Colon (tissue), 2 donors: ENCODE results near the gene SHC3.

Source experiments
- FAIRE-seq: peaks from 2 replicates; lab custom pipeline; 2012; peaks lifted over from hg19 to GRCh38; lab: Jason Lieb, UNC
- donor health status: control.
- donor health status: control.

Gene SHC3

DNA sequence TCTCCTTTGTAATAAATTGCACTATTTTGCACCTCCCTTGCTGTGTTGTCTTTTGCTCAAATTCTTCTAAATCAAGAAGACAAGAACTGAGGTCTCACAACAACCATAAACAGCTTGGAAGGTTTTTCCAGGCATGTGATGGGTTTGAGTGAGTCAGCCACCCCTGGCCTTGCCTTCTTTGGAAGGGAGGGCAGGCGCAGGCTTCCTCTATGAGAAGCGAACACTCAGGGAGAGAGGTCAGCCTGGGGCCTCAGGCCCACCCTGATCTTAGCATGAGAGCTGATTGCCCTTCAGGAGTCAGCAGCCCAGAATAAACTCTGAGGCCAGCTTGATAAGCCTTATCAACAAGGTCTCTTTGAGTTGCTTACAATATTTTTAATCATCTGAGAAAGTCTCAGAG lies 155.7 kb downstream of the SHC3 start:
- no peak for FAIRE-seq

DNA sequence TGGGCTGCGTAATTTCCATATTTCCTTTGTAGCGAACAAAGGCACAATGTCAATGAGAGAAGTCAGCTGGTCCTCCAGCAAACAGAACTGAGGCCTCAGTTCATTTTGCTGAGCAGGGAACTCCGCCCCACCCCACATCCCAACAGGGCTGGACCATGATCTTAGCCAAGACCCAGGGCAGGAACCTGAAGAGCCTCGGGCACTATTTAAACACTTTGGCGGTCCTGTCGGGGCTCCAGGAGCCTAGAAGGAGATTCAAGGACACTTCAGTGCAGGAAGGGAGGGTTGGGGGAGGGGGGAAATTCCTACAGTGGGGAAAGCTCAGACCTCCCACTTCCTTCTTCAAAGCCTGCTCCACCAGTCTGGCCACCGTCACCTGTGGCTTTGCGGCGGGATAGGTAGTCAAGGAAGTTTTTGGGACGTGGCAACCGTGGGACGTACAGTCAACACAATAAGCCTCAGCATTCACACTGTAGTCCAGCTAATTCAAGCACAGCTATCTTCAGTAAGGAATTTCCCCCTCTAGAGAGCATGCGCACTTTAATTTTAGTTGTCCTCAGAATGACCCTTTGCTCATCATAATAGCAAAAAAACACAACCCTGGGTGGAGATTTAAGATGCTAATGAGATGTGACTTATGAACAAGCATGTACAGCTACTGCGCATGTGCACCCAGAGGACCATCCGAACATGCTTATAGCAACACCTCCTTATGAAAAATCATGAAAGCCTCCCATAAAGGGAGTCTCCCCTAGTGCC lies 156.4 kb downstream of the SHC3 start:
- FAIRE-seq, result no peak

DNA sequence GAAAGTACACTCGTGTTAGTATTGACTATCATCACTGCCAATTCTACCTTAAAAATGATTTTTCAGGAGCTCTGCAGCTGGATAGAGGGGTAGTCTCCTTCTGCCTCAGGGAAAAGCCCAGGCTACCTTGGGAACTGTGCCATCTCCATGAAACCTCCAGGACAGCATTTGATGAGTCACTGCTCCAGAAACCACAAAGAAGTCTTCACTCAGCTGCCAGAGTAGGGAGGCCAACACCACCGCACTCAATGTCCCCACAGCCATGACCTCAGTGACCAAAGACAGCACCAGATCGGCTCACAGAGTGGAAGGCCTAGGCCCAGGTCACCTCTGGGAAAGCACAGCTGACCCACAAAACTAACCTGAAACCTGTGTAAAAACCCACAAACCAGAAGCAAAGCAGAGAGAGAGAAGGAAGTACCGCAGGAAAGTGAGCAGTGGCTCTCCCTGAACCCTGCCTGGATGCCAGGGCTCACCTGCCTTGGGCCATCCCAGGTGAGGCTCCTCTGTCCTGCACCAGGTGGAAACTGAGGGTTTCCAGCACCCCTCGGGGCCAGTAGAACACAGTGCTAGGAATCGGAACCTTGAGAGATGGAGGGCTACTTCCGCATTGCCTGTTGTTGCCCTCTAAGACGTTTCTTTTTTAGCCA lies 157.3 kb downstream of the SHC3 start:
- no peak for FAIRE-seq

DNA sequence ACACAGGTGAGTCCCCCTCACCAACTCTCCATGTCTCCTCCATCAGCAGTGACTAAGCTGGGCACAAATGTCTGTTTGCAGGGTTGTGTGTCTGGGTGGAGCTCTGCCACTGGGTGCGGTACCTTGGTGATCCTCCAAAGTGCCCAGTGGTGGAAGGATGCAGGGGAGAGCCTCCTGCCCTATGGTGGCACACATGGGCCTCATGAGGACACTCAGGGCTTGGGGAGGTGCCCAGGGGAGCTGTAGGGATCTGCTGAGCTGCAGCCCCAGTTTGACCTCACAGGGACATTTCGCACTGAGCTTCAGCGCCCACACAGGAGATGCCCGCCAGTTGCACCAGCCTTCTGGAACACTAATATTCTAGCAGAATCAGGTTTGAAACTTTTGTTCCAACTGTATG lies 157.9 kb downstream of the SHC3 start:
- FAIRE-seq, result no peak

DNA sequence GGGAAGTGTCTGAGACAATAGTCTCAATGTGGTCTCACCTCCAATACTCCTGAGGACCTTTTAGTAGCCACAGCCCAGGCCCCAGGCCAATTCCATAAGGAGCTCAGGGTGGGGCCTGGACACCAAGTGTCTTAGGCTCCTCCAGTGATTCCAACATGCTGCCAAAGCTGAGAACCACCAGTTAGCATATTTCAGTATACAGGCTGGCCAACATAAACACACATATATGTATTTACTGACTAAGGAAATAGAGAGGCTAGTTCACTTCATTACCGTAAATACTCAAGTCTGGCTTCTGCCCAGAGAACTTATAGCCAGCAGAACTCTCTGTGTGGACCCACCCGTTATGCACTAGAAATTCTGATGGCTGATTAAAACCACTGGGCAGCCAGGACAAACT lies 163.3 kb downstream of the SHC3 start:
- no peak for FAIRE-seq

DNA sequence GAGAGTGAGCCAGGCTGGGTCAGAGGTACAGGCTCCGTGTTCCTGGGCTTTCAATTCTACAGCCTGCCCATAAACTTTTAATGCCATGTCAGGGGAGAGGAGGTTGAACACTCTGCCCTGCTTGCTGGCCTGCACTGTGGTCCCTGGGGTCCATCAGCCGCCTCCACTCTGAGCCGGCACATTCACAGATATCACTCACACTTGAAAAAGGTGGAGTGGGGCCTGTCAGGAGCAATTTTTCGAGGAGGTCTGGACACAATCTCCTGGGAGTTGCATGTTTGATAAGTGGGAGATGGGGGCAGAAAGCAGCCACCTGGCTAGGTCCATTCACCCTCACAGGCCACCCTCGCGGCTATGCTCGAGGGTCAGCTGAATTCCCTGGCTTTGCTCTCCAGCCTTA lies 164.5 kb downstream of the SHC3 start:
- no peak for FAIRE-seq

DNA sequence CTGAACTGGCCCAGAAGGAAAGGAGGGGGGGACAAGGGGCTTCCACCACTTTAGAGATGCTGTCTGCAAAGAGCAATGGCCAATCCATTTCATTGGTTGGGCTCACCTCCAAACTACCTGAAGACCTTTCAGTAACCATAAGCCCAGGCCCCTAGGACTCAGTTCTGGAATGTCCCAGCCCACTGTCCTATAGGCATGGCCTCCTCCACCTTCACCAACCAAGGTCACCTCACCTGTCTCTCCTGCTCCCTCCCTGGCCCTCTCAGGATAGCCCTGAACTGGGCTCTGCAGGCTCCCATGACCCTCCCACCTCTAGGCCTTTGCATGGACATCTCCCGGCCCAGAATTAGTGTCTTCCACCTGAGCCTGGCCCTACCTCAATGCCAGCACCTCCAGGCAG lies 165.0 kb downstream of the SHC3 start:
- FAIRE-seq, result no peak

DNA sequence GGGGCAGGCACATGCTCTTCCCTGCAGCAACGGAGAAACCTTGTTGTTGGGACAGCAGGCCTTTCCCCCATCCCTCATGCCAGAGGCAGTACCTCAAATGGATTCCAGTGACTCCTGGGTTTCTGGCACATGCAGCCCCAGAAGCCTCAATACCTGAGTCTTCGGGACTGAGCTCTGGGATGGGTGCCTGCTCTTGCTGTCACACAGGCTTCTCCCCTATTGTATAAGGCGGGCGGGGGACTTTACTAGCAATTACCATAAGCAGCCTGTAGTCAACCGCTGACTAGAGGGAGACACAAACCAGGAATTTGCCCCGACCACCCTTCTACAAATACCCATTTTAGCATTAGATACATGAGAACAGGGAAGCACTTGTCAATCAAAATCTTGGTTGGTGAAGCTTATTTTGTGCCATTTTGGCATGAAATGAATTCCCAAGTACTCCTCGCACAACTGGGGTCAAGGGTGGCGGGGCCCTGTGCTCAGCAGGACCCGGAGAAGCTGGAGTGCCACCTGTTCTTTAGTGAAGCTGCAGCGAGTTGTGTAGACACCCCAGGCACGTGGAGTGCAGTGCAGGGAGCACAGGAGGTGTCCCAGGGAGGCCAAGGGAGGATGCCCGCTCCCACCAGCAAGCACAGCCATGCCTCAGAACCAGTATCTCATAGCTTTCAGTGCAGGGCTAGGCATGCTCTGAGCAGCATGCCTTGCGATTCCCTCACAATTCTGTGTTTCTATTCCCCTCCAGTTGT lies 166.2 kb downstream of the SHC3 start:
- no peak for FAIRE-seq

DNA sequence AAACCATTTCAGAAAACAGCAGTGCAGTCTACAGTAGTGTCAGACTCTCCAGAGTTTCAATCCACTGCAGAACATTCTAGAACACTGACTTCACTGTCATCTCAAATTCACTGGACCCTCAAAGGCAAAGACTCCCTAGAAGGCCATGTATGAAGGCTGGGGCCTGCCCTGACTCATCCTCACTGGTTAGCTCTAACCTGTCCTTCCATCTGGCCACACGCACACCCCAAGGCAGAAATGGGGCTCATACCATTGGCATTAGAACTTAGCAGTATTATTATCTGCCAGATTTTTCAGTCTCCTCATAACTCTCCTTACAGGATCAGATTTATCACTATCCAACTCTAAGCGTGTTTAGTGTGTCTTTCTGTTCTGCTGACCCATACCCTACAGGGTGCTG lies 166.9 kb downstream of the SHC3 start:
- FAIRE-seq, result no peak

DNA sequence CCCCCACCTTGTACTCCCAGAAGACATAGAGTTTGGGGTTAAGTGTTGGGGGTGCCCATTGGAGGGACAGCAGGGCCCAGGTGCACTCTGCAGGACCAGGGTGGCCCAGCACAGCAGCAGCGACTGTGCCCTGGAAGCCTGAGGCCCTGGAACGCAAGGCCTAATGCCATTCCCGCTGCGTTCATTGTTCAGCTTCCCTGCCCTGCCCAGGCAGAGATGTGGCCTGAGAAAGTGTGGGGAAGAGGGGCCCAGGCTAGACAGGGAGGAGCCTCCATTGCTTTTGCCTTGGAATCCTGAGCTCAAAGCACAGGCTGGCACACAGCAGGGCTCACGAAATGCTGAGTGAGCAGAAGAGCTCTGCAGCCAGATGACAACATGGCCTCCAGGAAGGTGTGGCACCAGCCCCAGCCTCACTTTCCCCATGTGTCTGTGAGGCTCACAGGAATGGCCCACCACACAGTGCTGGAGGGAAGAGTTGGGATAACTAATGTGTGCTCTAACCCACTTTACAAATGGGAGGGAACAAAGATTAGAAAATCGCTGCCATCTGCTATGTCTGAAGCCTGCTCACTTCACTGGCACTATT lies 168.0 kb downstream of the SHC3 start:
- FAIRE-seq, result no peak

DNA sequence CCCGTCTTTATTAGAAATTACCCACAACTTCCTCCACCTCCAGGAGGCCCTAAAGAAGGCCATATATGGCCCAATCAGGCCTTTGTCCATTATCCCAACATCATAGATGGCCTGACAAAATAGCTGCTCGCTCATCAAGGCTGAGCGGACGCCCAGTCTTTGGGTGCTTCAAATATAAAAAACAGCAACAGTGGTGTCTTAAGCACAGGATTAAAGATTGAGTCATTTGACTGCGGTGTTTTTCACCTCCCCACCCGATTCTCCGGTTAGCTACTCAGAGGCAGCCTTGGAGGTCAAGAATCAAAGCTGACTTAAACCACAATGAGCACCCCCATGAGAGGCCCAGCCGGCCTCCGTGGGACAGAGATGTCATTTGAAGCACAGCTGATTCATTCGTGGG lies 168.6 kb downstream of the SHC3 start:
- FAIRE-seq, result no peak

DNA sequence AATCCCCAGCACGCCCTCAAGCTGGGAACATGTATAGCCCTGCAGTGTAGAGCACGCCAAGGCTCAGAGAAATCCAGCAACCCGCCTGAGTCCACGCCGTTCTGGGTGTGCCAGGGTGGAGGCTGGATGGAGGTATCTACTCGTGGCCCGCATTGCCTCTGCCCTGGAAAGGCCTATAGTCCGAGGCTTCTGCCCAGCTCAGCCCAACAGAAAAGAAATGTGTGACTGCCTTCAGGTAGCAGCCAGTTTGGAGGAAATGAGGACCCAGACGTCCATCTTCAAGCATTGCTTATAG lies 169.1 kb downstream of the SHC3 start:
- no peak for FAIRE-seq

DNA sequence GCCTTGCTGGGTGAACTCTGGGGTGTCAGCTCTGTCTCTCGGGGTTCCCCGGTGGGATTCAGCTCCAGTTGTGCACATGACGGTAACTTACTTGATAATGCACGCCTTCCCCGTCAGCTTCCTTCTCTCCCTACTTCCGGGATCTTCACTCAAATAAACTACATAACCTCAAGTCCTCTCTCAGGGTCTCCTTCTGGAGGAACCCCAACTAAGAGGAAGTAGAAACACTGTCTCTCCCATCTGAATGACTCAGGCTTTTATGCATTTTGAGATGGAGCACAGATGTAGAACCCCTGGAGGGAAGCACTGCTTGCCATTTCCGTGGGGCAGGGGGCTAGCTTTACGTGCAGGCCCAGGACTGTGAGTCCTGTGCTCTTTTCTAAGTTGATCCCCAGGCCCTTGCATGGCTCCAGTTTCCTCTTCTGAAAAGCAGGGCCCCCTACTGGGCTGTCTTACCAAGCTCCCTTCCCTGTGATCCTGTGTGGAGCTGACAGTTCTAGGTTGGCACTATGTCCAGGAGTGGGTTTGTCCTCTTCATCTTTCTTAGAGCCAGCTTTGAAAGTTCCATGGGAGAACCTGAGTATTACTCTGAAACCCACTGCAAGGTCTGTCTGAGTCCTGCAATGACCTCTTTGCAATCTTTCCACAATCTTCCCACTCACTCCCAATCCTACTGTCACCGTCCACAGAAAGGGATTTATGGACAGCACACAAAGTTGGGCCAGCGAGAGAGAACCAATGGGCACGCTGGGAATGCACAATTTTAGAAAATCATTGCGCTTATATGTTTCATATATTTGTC lies 169.7 kb downstream of the SHC3 start:
- FAIRE-seq, result no peak

DNA sequence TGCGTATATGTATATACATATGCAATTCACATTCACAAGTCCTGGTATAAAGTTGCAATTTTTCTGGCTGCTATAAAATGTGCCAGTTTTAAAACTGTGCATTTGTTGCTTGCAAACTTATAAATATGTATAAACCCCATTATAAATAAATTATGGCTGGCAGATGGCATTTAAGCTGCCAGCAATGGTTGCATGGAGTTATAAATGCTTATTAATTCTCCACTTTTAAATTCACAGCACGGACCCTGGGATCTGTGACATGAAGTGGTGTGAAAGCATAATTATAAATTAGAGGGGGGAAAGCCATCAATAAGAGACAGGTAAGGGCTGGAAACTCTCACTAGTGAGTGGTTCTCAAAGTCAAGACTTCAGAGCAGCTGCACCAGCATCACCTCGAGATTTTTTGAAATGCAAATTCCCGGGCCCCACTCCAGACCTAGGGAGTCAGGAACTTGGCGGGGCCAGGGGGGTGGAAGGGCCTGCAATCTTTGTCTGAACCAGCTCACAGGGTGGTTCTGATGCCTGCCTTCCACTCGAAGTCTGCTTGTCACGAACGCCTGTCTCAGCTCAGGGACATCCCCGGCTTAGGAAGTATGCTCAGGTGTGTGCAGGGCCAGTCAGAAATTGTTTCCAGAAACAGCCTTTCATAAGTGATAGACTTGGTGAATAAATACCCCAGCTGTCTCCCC lies 170.4 kb downstream of the SHC3 start:
- FAIRE-seq, result no peak

DNA sequence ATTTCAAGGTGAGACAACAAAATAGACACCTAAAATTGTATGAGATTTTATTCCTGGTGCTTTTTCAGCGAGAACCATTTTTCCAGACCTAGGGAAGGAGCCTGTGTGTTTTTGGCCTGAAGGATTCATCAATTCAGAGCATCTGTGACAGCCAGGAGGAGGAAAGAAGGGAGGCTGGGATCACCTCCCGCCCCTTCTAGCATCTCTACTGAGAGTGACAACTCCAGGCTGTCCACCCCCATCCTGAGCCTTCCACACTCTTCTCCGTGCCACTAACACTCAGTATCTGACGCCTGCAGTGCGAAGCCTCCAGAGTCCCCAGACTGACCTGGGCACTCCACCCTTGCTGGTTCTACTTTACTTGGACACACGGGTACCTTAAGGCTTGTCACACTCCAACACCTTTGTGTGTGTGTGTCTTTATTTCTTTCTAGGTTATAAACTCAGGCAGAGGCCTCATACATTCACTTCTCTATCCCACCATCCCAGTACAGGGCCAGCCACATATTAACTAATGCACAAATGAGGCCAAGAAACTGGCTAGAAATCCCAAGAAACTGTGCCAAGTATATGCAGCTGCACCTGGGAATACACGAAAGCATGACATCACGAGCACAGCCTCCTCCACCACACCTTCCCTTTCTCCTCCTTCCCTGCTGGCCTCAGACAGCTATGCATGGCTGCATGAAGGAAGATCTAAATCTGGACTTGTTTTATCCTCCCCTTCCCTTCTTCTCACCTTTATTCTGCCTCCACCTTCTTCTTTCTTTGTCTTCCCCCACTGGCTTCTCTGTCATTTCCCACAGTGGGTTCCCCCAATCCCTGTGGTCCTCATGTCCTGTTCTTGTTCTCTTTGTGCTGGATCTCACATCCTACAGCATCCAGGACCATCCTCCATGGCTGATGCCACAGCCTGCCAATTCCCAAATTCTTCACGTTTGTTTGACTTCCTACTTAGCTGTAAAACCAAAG lies 171.3 kb downstream of the SHC3 start:
- no peak for FAIRE-seq

DNA sequence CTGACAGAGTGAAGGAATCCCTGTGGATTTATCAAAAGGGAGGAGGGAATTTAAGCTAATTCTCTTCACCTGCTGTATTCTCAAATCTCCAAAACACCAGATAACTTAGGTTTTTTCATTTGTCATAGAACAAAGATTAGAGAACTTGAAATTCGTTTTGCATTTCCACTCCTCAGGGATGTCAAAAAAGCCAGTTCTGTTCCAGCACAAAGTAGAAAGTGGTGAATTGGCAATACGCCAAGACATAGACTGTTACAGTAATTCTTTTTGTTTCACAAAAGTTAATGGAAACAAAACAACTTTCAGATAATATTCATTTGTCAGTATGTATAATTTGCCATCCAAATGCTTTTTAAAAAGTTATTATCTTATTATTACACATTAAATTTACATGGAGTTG lies 172.4 kb downstream of the SHC3 start:
- FAIRE-seq, result no peak

DNA sequence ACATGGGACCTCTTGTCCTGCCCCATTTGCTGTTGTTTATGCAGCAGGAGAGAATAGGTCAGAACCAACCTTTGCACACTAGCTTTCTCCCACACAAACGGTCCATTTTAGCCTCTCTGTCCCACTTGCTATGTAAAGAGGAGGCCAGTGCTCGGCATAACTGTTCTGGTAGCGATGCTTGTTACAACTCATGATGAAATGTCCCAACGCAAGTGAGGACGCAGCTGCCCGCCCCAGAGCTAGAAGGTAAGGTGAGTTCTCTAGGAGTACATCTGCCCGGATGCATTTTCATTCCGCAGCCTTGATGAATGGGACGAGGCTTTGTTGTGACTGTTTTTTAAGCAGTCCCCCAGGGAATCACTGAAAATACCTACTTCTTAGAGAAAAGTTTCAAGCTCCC lies 173.3 kb downstream of the SHC3 start:
- FAIRE-seq, result no peak

DNA sequence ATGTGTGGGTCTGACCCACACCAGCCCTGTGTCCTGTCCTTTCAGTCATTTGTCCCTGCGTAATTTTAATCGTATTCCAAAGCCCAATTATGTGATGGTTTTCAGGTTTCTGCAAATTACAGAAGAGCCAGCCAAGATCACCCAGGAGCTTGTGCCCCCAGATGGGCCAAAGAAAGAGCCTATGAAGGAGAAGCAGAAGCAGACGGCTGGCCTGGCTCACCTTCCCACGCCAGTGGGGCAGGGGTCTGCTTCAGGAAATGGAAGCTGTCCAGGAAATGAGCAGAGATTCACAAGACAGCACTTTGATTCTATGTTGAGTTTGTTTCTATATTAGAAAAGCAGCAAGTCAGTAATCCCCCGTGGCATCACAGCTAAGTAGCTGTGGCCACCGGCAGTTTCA lies 175.6 kb downstream of the SHC3 start:
- no peak for FAIRE-seq

DNA sequence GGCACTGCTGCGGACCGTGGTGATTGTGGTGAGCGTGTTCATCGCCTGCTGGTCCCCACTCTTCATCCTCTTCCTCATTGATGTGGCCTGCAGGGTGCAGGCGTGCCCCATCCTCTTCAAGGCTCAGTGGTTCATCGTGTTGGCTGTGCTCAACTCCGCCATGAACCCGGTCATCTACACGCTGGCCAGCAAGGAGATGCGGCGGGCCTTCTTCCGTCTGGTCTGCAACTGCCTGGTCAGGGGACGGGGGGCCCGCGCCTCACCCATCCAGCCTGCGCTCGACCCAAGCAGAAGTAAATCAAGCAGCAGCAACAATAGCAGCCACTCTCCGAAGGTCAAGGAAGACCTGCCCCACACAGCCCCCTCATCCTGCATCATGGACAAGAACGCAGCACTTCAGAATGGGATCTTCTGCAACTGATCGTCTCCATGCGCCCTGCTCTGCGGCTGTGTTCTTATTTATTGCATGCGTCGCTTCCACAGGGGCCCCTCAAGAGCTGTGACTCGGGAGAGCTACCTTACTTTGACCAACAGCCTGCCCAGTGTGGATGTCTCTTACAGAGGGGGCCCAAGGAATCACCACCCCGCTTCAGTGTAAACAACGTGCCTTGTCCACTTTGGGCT lies 176.6 kb downstream of the SHC3 start:
- FAIRE-seq, result no peak
